Measurements from ENCODE around the gene IGF2BP1.

Gene IGF2BP1

DNA sequence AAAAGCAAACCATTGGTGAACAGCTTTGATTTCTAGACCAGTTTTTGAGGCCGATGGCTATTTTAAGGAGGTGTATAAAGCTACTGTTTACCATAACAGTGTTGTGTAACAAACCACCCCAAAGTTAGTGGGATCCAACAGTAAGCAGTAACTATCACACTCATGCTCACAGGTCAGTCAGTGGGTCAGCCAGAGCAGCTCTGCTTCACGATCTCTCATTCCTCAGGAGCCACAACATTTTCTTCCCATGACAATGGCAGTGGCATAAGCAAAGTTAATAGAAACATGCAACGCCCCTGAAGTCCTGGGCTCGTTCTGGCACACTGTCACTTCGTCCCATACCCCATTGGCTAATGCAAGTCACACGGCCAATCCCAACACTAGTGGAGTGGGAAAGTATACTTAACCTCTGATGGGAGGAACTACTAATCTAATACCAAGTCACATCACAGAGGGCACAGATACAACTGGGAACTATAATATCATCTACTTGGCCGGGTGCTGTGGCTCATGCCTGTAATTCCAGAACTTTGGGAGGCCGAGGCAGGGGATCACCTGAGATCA lies 107.4 kb downstream of the IGF2BP1 start:
- no peak for DNase-seq

Data from SHP77 treated with DMSO at 0.1 percent for 48 hours (cell line).